Measurements from ENCODE around the gene B4GALNT1. TPM values are rescaled to one million over a fixed set of nuclear protein-coding genes. Genes with fewer than 3 reads are reported as not detected.
"Not testable (repeated sequence)": the region's sequence is repeated elsewhere in the genome, so short reads cannot be mapped to it uniquely, and the experiment has no call there.

B4GALNT1 gene
- total and polyA plus RNA-seq, 2 of the 13 experiments (the other 11 are each of a cell fraction or from before 2014, with no cell fraction given), result 4.5 to 5.4 TPM

- ATAC-seq, result no peak
Observed at GRCh38 chr12:57672801-57673200, 39.8 kb upstream of the B4GALNT1 start.

GRCh38 chr12:57671811-57672210, 38.8 kb upstream of the B4GALNT1 start:
- 30% methylated on average over 1 of the region's 3 CpGs for WGBS (ENCODE audit: low lambda C conversion rate)

More at GRCh38 chr12:57672801-57673200, 39.8 kb upstream of the B4GALNT1 start:
- Histone ChIP-seq H3K79me2 (ENCODE audit: insufficient read depth, low read length) (no peaks in the 10 kb centered on the region), H3K27me3 (ENCODE audit: control insufficient read depth in 1 of 2, insufficient read depth in 2 of 2, low read length in 2 of 2) (no peaks in the 10 kb centered on the region), H3K4me3 (replicated peaks in 1 of 3; ENCODE audit: insufficient read depth in 1 of 3, low read depth in 2 of 3, low read length in 3 of 3) (no peak overlapping the region), H4K20me1 (ENCODE audit: insufficient read depth, low read length) (no peaks in the 10 kb centered on the region), H3K4me2 (ENCODE audit: low read depth, low read length) (no peak overlapping the region), H3K27ac (ENCODE audit: extremely low read length, insufficient read depth, low read length) (no peak overlapping the region), H3K36me3 (replicated peaks in 1 of 2; ENCODE audit: control insufficient read depth in 1 of 2, insufficient read depth in 2 of 2, low read length in 2 of 2) (no peaks in the 10 kb centered on the region), H2AFZ (ENCODE audit: low read length) (no peak overlapping the region), H3K4me1 (ENCODE audit: insufficient read depth, low read length) (no peaks in the 10 kb centered on the region), H3K9ac (ENCODE audit: insufficient read depth, low read depth, low read length) (no peak overlapping the region), H3K9me3 (ENCODE audit: low read length) (no peaks in the 10 kb centered on the region)
- FAIRE-seq (no peak), DNase-seq (ENCODE audit: low spot score) (no peak)
- no TSS peak for BruUV-seq (replicated peaks)
- intact Hi-C loops (cut with micrococcal nuclease; ENCODE audit: unreplicated experiment) (no loop called here), in situ Hi-C loops (cut with HindIII; ENCODE audit: extremely low pct_ligation_motif_present, low pct_unique_long_range_greater_than_20kb) (no loop called here)
- ChIA-PET CTCF (ENCODE audit: low intra/inter-chr PET ratio, low total read pairs) (no interaction called here), POLR2A (interaction anchor here (0.7 kb wide), 1 partner anchor 215 kb away, joined by 3 read pairs; no protein-coding TSS in a partner anchor)
- TF ChIP-seq TBP (CRISPR knock-in tag; IDR thresholded peaks at IDR 0.05), result no peak
- TF ChIP-seq SIN3B (IDR thresholded peaks at IDR 0.05; ENCODE audit: low read length), result no peak
- TF ChIP-seq ZNF549 (CRISPR knock-in tag; IDR thresholded peaks at IDR 0.05), result no peak
- TF ChIP-seq PAX8 (CRISPR knock-in tag; IDR thresholded peaks at IDR 0.05; ENCODE audit: borderline replicate concordance), result no peak
- TF ChIP-seq ETV6 (CRISPR knock-in tag; conservative IDR thresholded peaks at IDR 0.05), result no peak
- TF ChIP-seq FOSL2 (CRISPR knock-in tag; IDR thresholded peaks at IDR 0.05), result no peak
- WGBS (ENCODE audit: low lambda C conversion rate), result 38% methylated on average over 6 of the region's 6 CpGs

GRCh38 chr12:57669691-57670090, 36.7 kb upstream of the B4GALNT1 start:
- BruUV-seq (replicated peaks); in situ Hi-C loops (cut with HindIII; ENCODE audit: extremely low pct_ligation_motif_present, low pct_unique_long_range_greater_than_20kb); CTCF ChIA-PET (ENCODE audit: low intra/inter-chr PET ratio, low total read pairs); H3K27ac ChIP-seq (ENCODE audit: extremely low read length, insufficient read depth, low read length); H4K20me1 ChIP-seq (ENCODE audit: insufficient read depth, low read length); H3K79me2 ChIP-seq (ENCODE audit: insufficient read depth, low read length); H3K9me3 ChIP-seq (ENCODE audit: low read length); H3K4me3 ChIP-seq (replicated peaks in 1 of 3; ENCODE audit: insufficient read depth in 1 of 3, low read depth in 2 of 3, low read length in 3 of 3); FAIRE-seq; H3K4me2 ChIP-seq (ENCODE audit: low read depth, low read length); DNase-seq (ENCODE audit: low spot score); intact Hi-C loops (cut with micrococcal nuclease; ENCODE audit: unreplicated experiment); POLR2A ChIA-PET; H3K27me3 ChIP-seq (ENCODE audit: control insufficient read depth in 1 of 2, insufficient read depth in 2 of 2, low read length in 2 of 2); H2AFZ ChIP-seq (ENCODE audit: low read length); H3K9ac ChIP-seq (ENCODE audit: insufficient read depth, low read depth, low read length); H3K36me3 ChIP-seq (replicated peaks in 1 of 2; ENCODE audit: control insufficient read depth in 1 of 2, insufficient read depth in 2 of 2, low read length in 2 of 2); ATAC-seq; H3K4me1 ChIP-seq (ENCODE audit: insufficient read depth, low read length): not testable (repeated sequence)
- WGBS (ENCODE audit: low lambda C conversion rate), result 27% methylated on average over 8 of the region's 10 CpGs

More at GRCh38 chr12:57671811-57672210, 38.8 kb upstream of the B4GALNT1 start:
- H3K27ac ChIP-seq (ENCODE audit: extremely low read length, insufficient read depth, low read length); intact Hi-C loops (cut with micrococcal nuclease; ENCODE audit: unreplicated experiment); POLR2A ChIA-PET; FAIRE-seq; DNase-seq (ENCODE audit: low spot score); H3K4me3 ChIP-seq (replicated peaks in 1 of 3; ENCODE audit: insufficient read depth in 1 of 3, low read depth in 2 of 3, low read length in 3 of 3); H3K9me3 ChIP-seq (ENCODE audit: low read length); H2AFZ ChIP-seq (ENCODE audit: low read length); H3K9ac ChIP-seq (ENCODE audit: insufficient read depth, low read depth, low read length); BruUV-seq (replicated peaks); H3K4me1 ChIP-seq (ENCODE audit: insufficient read depth, low read length); H3K27me3 ChIP-seq (ENCODE audit: control insufficient read depth in 1 of 2, insufficient read depth in 2 of 2, low read length in 2 of 2); H3K4me2 ChIP-seq (ENCODE audit: low read depth, low read length); H3K36me3 ChIP-seq (replicated peaks in 1 of 2; ENCODE audit: control insufficient read depth in 1 of 2, insufficient read depth in 2 of 2, low read length in 2 of 2); H4K20me1 ChIP-seq (ENCODE audit: insufficient read depth, low read length); H3K79me2 ChIP-seq (ENCODE audit: insufficient read depth, low read length); ATAC-seq; CTCF ChIA-PET (ENCODE audit: low intra/inter-chr PET ratio, low total read pairs); in situ Hi-C loops (cut with HindIII; ENCODE audit: extremely low pct_ligation_motif_present, low pct_unique_long_range_greater_than_20kb): not testable (repeated sequence)
